ENCODE data around the gene FARP1.

FARP1 gene

DNA sequence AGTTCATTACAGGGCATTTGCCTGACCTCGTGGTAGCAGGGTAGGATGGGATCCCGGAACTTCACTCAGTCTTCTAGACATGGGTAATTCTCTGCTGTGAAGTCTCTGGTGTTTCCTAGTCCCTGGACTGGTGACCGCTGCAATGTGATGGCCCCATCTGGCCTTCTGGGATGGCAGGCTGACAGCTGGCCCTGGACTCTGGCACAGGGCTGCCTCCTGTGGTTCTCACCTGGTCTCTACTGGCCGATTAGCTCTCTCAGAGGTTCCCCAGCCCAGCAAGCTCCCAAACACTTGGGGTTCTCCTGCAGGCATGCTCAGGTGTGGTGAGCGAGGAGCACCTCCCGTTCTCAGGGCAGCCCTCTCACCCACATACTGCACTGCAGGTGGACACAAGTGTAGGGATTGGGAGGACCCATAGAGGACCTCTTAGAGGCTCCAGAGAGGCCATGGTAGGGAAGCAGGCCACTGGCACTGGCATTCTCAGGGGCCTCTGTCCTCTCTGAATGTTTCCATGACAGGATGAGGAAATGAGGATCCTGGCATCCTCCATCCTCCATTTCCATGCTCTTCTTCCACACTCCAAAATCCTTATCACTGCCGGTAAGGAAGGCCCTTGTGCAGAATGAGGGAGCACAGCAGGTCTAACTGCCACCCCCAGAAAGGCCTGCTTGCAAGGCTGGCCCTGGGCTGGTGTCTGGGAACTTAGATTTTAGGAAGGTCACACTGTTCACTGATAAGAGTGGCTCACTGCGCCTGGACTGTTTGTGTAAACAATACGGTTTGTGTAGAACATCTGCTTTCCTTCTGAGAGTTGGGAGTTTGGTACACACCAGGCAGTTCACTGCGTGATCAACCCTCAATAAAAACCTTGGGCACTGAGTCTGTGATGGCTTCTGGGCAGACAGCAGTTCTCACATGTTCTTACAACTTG lies 31.5 kb upstream of the FARP1 start:
- Mint-ChIP-seq H3K36me3 (no peaks in the 10 kb centered on the region), H3K4me3 (no peak overlapping the region), H3K27ac (no peak overlapping the region), H3K27me3 (peaks cover 3% of the 10 kb centered on the region), H3K4me1 (no peaks in the 10 kb centered on the region), H3K9me3 (no peaks in the 10 kb centered on the region)
- CTCF ChIA-PET, result no interaction called here
- no peak for DNase-seq

DNA sequence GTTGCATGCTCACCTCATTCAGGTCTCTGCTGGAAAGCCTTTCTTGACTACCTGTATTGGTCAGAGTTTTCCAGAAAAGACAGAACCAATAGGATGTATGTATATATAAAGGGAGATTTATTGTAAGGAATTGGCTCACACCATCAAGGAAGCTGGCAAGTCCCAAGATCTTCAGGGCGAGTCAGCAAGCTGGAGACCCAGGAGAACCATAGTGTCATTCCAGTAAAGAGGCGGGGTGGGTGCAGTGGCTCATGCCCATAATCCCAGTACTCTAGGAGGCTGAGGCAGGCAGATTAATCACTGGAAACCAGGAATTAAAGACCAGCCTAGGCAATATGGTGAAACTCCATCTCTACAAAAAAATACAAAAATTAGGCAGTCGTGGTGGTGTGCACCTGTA lies 30.4 kb upstream of the FARP1 start:
- no peak for DNase-seq
- Mint-ChIP-seq H3K36me3 (no peaks in the 10 kb centered on the region), H3K4me1 (no peaks in the 10 kb centered on the region), H3K4me3 (no peak overlapping the region), H3K27me3 (peaks cover 3% of the 10 kb centered on the region), H3K27ac (no peak overlapping the region), H3K9me3 (no peaks in the 10 kb centered on the region)
- CTCF ChIA-PET, result no interaction called here

DNA sequence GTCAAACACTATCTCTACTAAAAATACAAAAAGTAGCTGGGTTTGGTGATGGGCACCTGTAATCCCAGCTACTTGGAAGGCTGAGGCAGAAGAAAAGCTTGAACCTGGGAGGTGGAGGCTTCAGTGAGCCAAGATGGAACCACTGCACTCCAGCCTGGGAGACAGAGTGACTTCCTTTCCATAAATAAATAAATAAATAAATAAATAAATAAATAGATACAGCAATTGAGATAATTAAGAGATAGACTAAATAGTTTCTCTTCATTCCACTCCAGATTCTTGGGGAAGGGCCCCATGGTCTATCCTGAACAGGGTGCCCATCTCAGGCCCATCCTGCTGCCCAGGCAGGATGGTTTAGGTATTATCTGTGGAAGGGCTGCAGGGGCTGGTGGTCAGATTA lies 24.0 kb upstream of the FARP1 start:
- CTCF ChIA-PET, result no interaction called here

DNA sequence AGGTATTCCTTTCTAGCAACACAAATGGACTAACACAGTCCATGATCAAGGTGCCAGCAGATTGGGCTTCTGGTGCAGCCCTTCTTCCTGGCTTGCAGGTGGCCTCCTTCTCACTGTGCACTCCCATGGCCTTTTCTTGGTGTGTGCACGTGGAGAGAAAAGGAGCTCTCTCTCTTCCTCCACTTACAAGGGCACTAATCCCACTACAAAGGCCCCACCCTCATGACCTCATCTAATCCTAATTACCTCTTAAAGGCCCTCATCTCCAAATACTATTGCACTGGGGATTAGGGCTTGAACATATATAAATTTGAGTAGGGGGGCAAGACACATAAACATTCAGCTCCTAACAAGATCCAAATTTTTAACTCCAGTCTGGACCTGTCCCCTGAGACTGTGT lies 19.7 kb upstream of the FARP1 start:
- H3K27ac Mint-ChIP-seq, result no peak overlapping the region

More for the DNA sequence above, 24.0 kb upstream of the FARP1 start:
- no peaks in the 10 kb centered on the region for H3K4me1 Mint-ChIP-seq
- no peak overlapping the region for H3K4me3 Mint-ChIP-seq
- no peak for DNase-seq
- no peaks in the 10 kb centered on the region for H3K36me3 Mint-ChIP-seq
- no peak overlapping the region for H3K27ac Mint-ChIP-seq
- H3K9me3 Mint-ChIP-seq, result peaks cover 3% of the 10 kb centered on the region
- no peaks in the 10 kb centered on the region for H3K27me3 Mint-ChIP-seq

DNA sequence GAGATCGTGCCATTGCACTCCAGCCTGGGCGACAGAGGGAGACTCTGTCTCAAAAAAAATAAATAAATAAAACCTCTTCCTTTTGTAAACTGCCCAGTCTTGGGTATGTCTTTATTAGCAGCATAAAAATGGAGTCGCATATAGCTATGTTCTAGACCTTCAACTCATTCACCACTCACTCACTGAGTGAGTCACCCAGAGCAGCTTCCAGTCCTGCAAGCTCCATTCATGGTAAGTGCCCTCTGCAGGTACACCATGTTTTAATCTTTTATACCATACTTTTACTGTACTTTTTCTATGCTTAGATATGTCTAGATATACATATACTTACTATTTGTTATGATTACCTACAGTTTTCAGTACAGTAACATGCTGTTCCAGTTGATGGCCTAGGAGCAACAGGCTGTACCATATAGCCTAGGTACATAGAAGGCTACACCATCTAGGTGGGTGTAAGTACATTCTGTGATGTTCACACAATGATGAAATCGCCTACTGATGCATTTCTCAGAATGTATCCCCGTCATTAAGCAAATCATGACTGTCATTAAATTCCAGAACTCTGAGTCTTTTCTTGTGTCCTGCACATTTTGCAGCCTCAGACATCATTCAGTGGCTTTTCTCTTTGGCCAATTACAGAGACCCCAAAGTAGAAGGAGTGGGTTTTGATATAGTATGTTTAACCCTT lies 13.7 kb upstream of the FARP1 start:
- Mint-ChIP-seq H3K27ac (no peak overlapping the region), H3K4me3 (no peak overlapping the region), H3K9me3 (peaks cover 4% of the 10 kb centered on the region), H3K36me3 (no peaks in the 10 kb centered on the region), H3K4me1 (no peaks in the 10 kb centered on the region), H3K27me3 (peaks cover 8% of the 10 kb centered on the region)
- no peak for DNase-seq
- CTCF ChIA-PET, result no interaction called here

More for the DNA sequence above, 19.7 kb upstream of the FARP1 start:
- DNase-seq, result no peak
- peaks cover 10% of the 10 kb centered on the region for H3K9me3 Mint-ChIP-seq
- H3K4me1 Mint-ChIP-seq, result no peaks in the 10 kb centered on the region
- CTCF ChIA-PET, result no interaction called here
- H3K27me3 Mint-ChIP-seq, result no peaks in the 10 kb centered on the region
- no peaks in the 10 kb centered on the region for H3K36me3 Mint-ChIP-seq
- H3K4me3 Mint-ChIP-seq, result no peak overlapping the region

DNA sequence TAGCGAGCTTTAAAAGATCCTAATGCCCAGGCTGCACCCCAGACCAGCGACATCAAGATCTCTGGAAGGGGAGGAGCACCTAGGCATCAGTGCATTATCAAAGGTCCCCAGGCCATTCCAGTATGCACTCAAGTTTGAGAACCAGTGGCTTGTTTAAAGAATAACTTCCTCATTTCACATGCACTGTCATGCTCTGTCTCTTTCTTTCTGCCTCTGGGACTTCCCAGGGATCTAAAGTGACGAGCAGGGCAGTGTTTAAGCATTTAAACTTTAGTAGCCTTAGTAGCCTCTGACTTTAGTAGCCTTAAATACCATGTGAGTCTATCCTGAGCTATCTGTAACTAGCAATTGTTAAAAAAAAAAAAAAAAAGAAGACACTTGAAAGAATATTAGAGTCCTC lies 8.9 kb upstream of the FARP1 start:
- Mint-ChIP-seq H3K36me3 (no peaks in the 10 kb centered on the region), H3K4me1 (no peaks in the 10 kb centered on the region), H3K27ac (no peak overlapping the region), H3K4me3 (no peak overlapping the region), H3K9me3 (no peaks in the 10 kb centered on the region), H3K27me3 (peaks cover 27% of the 10 kb centered on the region)
- CTCF ChIA-PET, result interaction anchor here (0.8 kb wide), 1 partner anchor 15 kb away, joined by 3 read pairs; no protein-coding TSS in a partner anchor
- no peak for DNase-seq

DNA sequence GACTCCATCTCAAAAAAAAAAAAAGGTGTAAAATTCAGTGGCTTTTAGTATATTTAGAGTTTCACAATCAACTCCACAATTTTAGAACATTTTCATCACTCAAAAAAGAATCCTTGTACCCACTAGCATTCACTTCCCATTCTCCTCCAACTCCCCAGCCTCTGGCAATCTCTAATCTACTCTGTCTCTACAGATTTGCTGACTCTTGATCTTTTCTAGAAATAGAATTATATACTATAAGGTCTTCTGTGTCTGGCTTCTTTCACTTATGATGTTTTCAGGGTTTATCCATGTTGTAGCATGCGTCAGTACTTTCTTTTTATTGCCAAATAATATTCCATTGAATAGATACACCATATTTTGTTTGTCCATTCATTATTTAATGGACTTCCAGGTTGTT lies 8.0 kb upstream of the FARP1 start:
- no peak for DNase-seq
- H3K4me1 Mint-ChIP-seq, result no peaks in the 10 kb centered on the region
- no peak overlapping the region for H3K27ac Mint-ChIP-seq
- no peaks in the 10 kb centered on the region for H3K36me3 Mint-ChIP-seq
- no peaks in the 10 kb centered on the region for H3K9me3 Mint-ChIP-seq
- CTCF ChIA-PET, result no interaction called here
- H3K4me3 Mint-ChIP-seq, result no peak overlapping the region
- H3K27me3 Mint-ChIP-seq, result peaks cover 35% of the 10 kb centered on the region

DNA sequence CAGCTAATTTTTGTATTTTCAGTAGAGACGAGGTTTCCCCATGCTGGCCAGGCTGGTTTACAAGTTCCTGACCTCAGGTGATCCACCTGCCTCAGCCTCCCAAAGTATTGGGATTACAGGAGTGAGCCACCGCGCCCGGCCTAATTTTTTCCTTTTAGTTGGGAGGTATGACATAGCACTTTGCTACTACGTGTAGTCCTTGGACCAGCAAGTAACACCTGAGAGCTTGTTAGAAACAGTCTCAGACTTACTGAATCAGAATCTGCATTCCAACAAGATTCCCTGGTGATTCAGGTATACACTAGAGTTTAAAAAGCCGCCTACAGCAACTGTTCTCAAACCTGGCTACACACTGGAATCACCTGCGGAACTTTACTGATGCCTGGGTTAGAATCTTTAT lies 1.8 kb upstream of the FARP1 start:
- CTCF ChIA-PET, result no interaction called here
- no peaks in the 10 kb centered on the region for H3K9me3 Mint-ChIP-seq
- no peak overlapping the region for H3K4me3 Mint-ChIP-seq
- no peaks in the 10 kb centered on the region for H3K36me3 Mint-ChIP-seq
- H3K4me1 Mint-ChIP-seq, result peaks cover 15% of the 10 kb centered on the region
- peaks cover 78% of the 10 kb centered on the region for H3K27me3 Mint-ChIP-seq
- no peak for DNase-seq
- no peak overlapping the region for H3K27ac Mint-ChIP-seq

DNA sequence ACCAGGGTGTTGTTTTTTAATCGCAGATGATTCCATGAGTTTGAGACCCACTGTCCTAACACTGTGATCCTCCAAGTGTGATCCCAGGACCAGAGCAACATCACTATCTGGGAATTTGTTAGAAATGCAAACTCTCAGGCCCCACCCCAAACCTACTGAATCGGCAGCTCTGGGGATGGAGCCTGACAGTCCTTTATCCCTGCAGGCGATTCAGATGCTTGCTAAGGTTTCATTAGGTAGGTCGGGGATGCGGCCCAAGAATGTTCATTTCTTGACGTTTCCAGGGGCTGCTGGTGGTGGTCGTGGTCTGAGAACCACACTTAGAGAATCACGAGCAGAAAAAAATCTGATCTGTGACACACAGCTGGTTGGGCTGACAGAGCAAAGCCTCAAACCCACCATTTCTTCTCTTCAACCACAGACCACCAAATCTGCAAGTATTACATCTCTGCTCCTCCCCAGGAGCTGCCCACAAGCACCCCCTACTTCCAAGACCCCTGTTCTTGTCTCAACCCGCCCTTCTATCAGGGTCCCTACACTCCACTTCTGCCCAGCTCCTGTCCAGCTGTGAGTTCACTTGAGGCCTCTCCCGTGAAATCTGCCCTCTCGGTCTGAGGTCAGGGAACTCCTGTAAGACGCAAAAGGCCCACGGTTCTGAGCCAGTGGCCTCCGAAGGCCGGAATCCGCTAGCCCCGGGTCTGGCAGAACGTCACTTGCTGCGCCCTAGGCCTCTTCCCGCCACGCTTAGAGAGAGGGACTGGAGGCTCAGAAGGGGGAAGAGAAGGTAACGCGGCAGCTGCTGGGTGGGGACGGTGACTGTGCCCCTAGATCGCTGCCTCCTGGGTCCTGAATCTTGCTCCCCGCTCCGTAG lies 1.1 kb upstream of the FARP1 start:
- H3K27me3 Mint-ChIP-seq, result peaks cover 80% of the 10 kb centered on the region

DNA sequence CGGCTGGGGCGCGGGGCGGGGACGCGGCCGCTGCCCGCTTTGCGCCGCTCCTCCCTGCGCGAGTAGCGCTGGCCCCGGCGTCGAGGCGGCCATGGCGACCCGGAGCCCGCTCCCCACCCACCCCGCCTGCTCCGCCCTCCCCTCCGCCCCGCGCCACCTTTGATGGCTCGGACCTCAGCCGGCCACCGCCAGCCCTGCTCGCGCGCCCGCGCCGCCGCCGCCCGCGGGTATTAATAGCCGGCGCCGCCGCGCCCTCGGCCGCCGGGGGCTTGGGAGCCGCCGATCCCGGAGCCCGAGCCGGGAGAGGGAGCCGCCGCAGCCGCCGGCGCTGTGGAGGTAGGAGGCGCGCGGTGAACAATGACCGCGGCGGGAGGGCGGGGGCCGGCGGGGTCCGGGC lies 261 bp downstream of the FARP1 start:
- DNase-seq, result no peak
- no peaks in the 10 kb centered on the region for H3K36me3 Mint-ChIP-seq
- H3K27ac Mint-ChIP-seq, result no peak overlapping the region
- CTCF ChIA-PET, result no interaction called here
- peaks cover 15% of the 10 kb centered on the region for H3K4me1 Mint-ChIP-seq
- no peak overlapping the region for H3K4me3 Mint-ChIP-seq
- H3K9me3 Mint-ChIP-seq, result no peaks in the 10 kb centered on the region
- H3K27me3 Mint-ChIP-seq, result peaks cover 85% of the 10 kb centered on the region

More for the DNA sequence above, 1.1 kb upstream of the FARP1 start:
- CTCF ChIA-PET, result no interaction called here
- no peaks in the 10 kb centered on the region for H3K9me3 Mint-ChIP-seq
- H3K4me3 Mint-ChIP-seq, result peak overlapping the region; percentile 59
- DNase-seq, result no peak
- no peak overlapping the region for H3K27ac Mint-ChIP-seq
- peaks cover 15% of the 10 kb centered on the region for H3K4me1 Mint-ChIP-seq
- H3K36me3 Mint-ChIP-seq, result no peaks in the 10 kb centered on the region

DNA sequence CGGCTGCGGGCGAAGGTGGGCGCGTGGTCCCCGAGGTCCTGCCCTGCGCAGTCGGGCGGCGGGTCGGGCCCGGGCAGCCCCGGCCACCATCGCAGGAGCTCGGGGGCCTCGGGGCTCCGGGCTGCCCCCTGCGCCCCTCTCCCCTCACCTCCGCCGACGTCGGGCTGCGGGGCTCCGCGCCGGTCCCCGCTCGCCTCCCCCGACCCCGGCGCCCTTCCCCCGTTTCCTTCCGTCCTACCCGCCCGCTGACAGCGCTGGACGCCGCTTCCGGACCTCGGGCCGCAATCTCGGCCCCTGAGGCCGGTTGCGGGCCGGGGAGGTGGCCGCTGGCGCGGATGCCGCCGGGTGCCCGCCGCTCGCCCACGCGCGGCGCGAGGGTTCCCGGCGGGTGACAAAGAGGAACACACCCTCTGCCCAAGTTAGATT lies 720 bp downstream of the FARP1 start:
- H3K4me1 Mint-ChIP-seq, result peaks cover 15% of the 10 kb centered on the region

DNA sequence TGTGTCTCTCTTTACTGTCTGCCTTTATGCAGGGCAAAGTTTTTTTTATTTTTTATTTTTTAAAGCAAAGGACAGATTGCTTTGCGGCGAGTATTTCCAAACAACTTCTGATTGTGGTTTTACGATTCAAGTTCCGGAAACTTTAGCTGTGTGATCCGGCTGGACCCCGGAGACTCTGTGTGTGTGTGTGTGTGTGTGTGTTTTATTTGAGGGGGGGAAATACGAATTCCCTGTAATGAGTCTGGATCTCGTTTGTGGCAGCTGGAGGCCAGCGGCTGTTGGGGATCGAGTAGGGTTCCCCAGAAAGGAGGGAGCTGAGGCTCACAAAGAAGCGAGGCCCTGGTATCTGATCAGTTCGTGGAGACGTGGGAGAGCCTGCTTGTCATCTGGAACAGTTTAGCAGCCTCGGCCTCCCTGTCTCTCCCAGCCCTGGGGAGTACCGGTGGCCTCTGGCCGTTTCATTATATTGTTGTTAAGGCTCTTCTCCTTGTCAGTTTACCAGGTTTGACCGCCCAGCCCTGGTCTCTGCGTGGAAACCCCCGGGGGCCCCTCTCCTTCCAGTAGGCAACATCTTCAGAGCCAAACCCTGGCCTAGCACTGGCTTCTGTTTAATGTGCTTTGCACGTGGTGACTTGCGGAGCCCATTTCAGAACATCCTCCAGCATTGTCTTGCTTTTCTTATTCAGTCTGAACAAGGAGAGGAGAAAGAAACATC lies 1.3 kb downstream of the FARP1 start:
- no peak for DNase-seq
- Mint-ChIP-seq H3K36me3 (no peaks in the 10 kb centered on the region), H3K4me3 (peak overlapping the region; percentile 68), H3K9me3 (no peaks in the 10 kb centered on the region), H3K4me1 (peaks cover 15% of the 10 kb centered on the region), H3K27me3 (peaks cover 77% of the 10 kb centered on the region), H3K27ac (no peak overlapping the region)
- CTCF ChIA-PET, result no interaction called here

More for the DNA sequence above, 720 bp downstream of the FARP1 start:
- Mint-ChIP-seq H3K27me3 (peaks cover 81% of the 10 kb centered on the region), H3K27ac (no peak overlapping the region), H3K4me3 (peak overlapping the region; percentile 68), H3K36me3 (no peaks in the 10 kb centered on the region), H3K9me3 (no peaks in the 10 kb centered on the region)
- CTCF ChIA-PET, result no interaction called here
- no peak for DNase-seq

DNA sequence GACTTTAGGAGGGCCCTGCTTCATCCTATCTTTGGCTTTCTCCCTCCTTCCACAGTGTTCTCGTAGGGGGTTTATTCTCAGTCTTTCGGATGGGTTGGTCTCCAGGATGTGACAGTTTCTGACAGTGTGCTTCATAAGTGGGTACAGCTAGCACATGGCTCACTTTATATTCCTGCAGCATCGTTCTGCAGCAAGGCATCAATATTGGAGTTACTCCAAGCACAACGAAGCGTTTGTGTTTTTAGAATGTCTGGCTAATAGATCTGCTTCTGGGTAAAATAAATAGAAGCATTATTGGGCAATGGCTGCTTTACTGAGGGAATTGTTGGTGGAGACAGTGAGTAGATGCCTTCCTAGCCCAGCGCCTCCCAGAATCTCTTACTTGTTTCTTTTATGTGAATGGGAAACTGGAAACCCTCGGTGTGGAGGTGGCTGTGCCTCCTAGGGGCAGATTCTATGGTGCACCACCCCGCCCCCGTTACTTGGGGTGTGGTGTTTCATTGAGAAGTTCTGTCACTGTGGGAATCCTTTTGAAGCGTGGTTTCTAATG lies 2.0 kb downstream of the FARP1 start:
- Mint-ChIP-seq H3K9me3 (no peaks in the 10 kb centered on the region), H3K27me3 (peaks cover 73% of the 10 kb centered on the region), H3K36me3 (no peaks in the 10 kb centered on the region), H3K27ac (no peak overlapping the region), H3K4me1 (peaks cover 15% of the 10 kb centered on the region), H3K4me3 (peak overlapping the region; percentile 3)
- DNase-seq, result no peak
- CTCF ChIA-PET, result no interaction called here

All from activated naive CD4-positive, alpha-beta T cell treated with anti-CD3 and anti-CD28 coated beads, Interleukin-2, amount 10 ng/mL, durations not matched to agents 7 days and 5 days (primary cell).